Measurements from ENCODE around the gene EHBP1L1. TPM values are rescaled to one million over a fixed set of nuclear protein-coding genes. Genes with fewer than 3 reads are reported as not detected.
A peak's percentile ranks its signal among the peaks of the same experiment; 100 is the strongest.

Gene EHBP1L1
- total and polyA plus RNA-seq, 2 of the 13 experiments (the other 11 are each of a cell fraction or from before 2014, with no cell fraction given) = 8.3 to 10.6 TPM

DNA sequence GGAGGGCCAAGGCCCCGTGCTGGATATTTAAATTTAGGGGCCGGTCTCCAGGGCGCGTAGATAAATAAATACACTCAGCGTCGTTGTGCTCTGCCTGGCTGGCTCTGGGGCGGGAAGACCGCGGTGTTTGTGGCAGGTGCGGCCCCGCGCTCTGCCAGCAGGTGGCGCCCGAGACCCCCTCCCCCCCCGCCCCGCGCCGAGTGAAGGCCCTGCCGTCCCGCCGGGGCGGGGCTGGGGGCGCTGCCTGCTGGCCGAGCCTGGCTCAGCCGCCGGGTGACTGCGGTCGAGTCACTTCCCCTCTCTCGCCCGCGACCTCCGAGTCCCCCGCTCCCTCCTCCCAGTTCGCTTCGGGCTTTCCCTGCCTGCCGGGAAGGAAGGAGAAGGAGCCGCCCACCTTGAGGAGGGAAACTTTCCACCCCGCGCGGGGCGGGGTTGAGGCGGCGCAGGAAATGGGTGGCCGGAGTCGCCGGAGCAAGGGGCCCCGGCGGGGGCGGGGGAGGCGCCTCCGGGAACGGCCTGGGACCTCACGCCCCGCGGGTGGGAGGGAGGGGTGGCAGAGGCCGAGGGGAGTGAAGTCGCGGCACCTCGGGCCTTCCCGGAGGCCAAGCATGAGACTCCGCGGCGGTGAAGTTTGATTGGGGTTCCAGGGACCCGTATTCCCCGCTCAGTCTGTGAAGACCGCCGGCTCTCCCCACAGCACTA lies 1.6 kb upstream of the EHBP1L1 start (continued):
- TF ChIP-seq CBX5 (CRISPR knock-in tag; IDR thresholded peaks at IDR 0.05; ENCODE audit: borderline replicate concordance) (no peak), ZNF33A (CRISPR knock-in tag; IDR thresholded peaks at IDR 0.05; ENCODE audit: borderline replicate concordance) (no peak), ZBTB21 (CRISPR knock-in tag; IDR thresholded peaks at IDR 0.05) (no peak), HNRNPLL (IDR thresholded peaks at IDR 0.05; ENCODE audit: low read depth, low read length, poor library complexity, severe bottlenecking) (no peak), SP140L (CRISPR knock-in tag; IDR thresholded peaks at IDR 0.05; ENCODE audit: borderline replicate concordance) (no peak), ZSCAN20 (CRISPR knock-in tag; IDR thresholded peaks at IDR 0.05; ENCODE audit: borderline replicate concordance) (no peak), CENPX (CRISPR knock-in tag; IDR thresholded peaks at IDR 0.05) (no peak), ZSCAN29 (CRISPR knock-in tag; conservative IDR thresholded peaks at IDR 0.05) (no peak), NAIF1 (CRISPR knock-in tag; IDR thresholded peaks at IDR 0.05; ENCODE audit: borderline replicate concordance) (no peak), AHR (CRISPR knock-in tag; IDR thresholded peaks at IDR 0.05) (no peak), ZNF883 (CRISPR knock-in tag; IDR thresholded peaks at IDR 0.05; ENCODE audit: not compliant biosample characterization) (peak; percentile 69), SYNCRIP (IDR thresholded peaks at IDR 0.05; ENCODE audit: insufficient read depth, low read depth, low read length) (no peak), CHD4 (IDR thresholded peaks at IDR 0.05; ENCODE audit: borderline replicate concordance, low read length) (no peak), ZNF547 (CRISPR knock-in tag; IDR thresholded peaks at IDR 0.05) (no peak), POLR2AphosphoS5 (IDR thresholded peaks at IDR 0.05; ENCODE audit: low read depth, low read length) (no peak), ARNTL (CRISPR knock-in tag; IDR thresholded peaks at IDR 0.05) (no peak; the same call in 1 of the 2 replicates), ZFP62 (CRISPR knock-in tag; IDR thresholded peaks at IDR 0.05) (no peak)
- TF ChIP-seq, protein P1, sequence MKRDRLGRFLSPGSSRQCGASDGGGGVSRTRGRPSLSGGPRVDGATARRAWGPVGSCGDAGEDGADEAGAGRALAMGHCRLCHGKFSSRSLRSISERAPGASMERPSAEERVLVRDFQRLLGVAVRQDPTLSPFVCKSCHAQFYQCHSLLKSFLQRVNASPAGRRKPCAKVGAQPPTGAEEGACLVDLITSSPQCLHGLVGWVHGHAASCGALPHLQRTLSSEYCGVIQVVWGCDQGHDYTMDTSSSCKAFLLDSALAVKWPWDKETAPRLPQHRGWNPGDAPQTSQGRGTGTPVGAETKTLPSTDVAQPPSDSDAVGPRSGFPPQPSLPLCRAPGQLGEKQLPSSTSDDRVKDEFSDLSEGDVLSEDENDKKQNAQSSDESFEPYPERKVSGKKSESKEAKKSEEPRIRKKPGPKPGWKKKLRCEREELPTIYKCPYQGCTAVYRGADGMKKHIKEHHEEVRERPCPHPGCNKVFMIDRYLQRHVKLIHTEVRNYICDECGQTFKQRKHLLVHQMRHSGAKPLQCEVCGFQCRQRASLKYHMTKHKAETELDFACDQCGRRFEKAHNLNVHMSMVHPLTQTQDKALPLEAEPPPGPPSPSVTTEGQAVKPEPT (CRISPR knock-in tag; IDR thresholded peaks at IDR 0.05; ENCODE audit: low read depth) = no peak
- TF ChIP-seq, protein P2, sequence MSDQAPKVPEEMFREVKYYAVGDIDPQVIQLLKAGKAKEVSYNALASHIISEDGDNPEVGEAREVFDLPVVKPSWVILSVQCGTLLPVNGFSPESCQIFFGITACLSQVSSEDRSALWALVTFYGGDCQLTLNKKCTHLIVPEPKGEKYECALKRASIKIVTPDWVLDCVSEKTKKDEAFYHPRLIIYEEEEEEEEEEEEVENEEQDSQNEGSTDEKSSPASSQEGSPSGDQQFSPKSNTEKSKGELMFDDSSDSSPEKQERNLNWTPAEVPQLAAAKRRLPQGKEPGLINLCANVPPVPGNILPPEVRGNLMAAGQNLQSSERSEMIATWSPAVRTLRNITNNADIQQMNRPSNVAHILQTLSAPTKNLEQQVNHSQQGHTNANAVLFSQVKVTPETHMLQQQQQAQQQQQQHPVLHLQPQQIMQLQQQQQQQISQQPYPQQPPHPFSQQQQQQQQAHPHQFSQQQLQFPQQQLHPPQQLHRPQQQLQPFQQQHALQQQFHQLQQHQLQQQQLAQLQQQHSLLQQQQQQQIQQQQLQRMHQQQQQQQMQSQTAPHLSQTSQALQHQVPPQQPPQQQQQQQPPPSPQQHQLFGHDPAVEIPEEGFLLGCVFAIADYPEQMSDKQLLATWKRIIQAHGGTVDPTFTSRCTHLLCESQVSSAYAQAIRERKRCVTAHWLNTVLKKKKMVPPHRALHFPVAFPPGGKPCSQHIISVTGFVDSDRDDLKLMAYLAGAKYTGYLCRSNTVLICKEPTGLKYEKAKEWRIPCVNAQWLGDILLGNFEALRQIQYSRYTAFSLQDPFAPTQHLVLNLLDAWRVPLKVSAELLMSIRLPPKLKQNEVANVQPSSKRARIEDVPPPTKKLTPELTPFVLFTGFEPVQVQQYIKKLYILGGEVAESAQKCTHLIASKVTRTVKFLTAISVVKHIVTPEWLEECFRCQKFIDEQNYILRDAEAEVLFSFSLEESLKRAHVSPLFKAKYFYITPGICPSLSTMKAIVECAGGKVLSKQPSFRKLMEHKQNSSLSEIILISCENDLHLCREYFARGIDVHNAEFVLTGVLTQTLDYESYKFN (CRISPR knock-in tag; conservative IDR thresholded peaks at IDR 0.05) = peak; percentile 24; the same call in 1 of the 2 replicates
- TF ChIP-seq, protein P3, sequence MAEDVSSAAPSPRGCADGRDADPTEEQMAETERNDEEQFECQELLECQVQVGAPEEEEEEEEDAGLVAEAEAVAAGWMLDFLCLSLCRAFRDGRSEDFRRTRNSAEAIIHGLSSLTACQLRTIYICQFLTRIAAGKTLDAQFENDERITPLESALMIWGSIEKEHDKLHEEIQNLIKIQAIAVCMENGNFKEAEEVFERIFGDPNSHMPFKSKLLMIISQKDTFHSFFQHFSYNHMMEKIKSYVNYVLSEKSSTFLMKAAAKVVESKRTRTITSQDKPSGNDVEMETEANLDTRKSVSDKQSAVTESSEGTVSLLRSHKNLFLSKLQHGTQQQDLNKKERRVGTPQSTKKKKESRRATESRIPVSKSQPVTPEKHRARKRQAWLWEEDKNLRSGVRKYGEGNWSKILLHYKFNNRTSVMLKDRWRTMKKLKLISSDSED (CRISPR knock-in tag; IDR thresholded peaks at IDR 0.05) = no peak
- TF ChIP-seq, protein P4, sequence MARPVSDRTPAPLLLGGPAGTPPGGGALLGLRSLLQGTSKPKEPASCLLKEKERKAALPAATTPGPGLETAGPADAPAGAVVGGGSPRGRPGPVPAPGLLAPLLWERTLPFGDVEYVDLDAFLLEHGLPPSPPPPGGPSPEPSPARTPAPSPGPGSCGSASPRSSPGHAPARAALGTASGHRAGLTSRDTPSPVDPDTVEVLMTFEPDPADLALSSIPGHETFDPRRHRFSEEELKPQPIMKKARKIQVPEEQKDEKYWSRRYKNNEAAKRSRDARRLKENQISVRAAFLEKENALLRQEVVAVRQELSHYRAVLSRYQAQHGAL (CRISPR knock-in tag; IDR thresholded peaks at IDR 0.05; ENCODE audit: not compliant biosample characterization) = no peak
- TF ChIP-seq, protein P5, sequence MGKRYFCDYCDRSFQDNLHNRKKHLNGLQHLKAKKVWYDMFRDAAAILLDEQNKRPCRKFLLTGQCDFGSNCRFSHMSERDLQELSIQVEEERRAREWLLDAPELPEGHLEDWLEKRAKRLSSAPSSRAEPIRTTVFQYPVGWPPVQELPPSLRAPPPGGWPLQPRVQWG (CRISPR knock-in tag; IDR thresholded peaks at IDR 0.05; ENCODE audit: borderline replicate concordance, low read depth) = no peak

Data from HepG2 (cell line).